KMS-11 (cell line): Measurements from ENCODE around the gene ZBTB48.

ENCODE experiments used
- H2AFZ ChIP-seq: fragments of 200-600 bp; sonication (generic); 2 replicates; pipeline ENCODE4 v1.6.1; 2016; ENCODE audit warnings: antibody characterized with exemption, mixed run types, low read depth
- H3K27ac ChIP-seq: fragments of 200-600 bp; sonication (generic); 2 replicates; pipeline ENCODE4 v1.6.1; 2016; ENCODE audit warnings: mild to moderate bottlenecking, mixed run types
- H3K27me3 ChIP-seq: fragments of 200-600 bp; sonication (generic); 2 replicates; pipeline ENCODE4 v1.6.1; 2017; ENCODE audit warnings: mild to moderate bottlenecking, low read depth, mixed run types, moderate library complexity; ENCODE audit not compliant: insufficient read depth
- H3K36me3 ChIP-seq: fragments of 200-600 bp; sonication (generic); 2 replicates; pipeline ENCODE4 v1.6.1; 2017; ENCODE audit warnings: mild to moderate bottlenecking, mixed run types; ENCODE audit not compliant: insufficient read depth
- H3K4me1 ChIP-seq: fragments of 200-600 bp; sonication (generic); 2 replicates; pipeline ENCODE4 v1.6.1; 2016; ENCODE audit warnings: mild to moderate bottlenecking, low read depth, mixed run types; ENCODE audit not compliant: poor library complexity, severe bottlenecking
- H3K4me2 ChIP-seq: fragments of 200-600 bp; sonication (generic); 2 replicates; pipeline ENCODE4 v1.7.0; 2016; ENCODE audit warnings: mild to moderate bottlenecking, mixed run types
- H3K4me3 ChIP-seq: fragments of 200-600 bp; sonication (generic); IDR thresholded peaks from 2 replicates; pipeline ENCODE4 v1.6.1; 2017; ENCODE audit warnings: low read depth, low read length, mixed read lengths; ENCODE audit not compliant: insufficient read depth
- H3K79me2 ChIP-seq: fragments of 200-600 bp; sonication (generic); 2 replicates; pipeline ENCODE4 v1.6.1; 2016; ENCODE audit warnings: low read depth, mixed run types; ENCODE audit not compliant: insufficient read depth
- H3K9ac ChIP-seq: fragments of 200-600 bp; sonication (generic); 2 replicates; pipeline ENCODE4 v1.6.1; 2016; ENCODE audit warnings: mild to moderate bottlenecking, mixed run types
- H4K20me1 ChIP-seq: fragments of 200-600 bp; sonication (generic); 2 replicates; pipeline ENCODE4 v1.6.1; 2016; ENCODE audit warnings: mild to moderate bottlenecking, mixed run types; ENCODE audit not compliant: insufficient read depth
- CTCF ChIP-seq: fragments of 200-600 bp; sonication (generic); conservative IDR thresholded peaks from 2 replicates; pipeline ENCODE4 v1.6.1; 2017; ENCODE audit warnings: low read depth, mild to moderate bottlenecking, antibody characterized with exemption, low read length, moderate library complexity, mixed read lengths

Gene ZBTB48

DNA sequence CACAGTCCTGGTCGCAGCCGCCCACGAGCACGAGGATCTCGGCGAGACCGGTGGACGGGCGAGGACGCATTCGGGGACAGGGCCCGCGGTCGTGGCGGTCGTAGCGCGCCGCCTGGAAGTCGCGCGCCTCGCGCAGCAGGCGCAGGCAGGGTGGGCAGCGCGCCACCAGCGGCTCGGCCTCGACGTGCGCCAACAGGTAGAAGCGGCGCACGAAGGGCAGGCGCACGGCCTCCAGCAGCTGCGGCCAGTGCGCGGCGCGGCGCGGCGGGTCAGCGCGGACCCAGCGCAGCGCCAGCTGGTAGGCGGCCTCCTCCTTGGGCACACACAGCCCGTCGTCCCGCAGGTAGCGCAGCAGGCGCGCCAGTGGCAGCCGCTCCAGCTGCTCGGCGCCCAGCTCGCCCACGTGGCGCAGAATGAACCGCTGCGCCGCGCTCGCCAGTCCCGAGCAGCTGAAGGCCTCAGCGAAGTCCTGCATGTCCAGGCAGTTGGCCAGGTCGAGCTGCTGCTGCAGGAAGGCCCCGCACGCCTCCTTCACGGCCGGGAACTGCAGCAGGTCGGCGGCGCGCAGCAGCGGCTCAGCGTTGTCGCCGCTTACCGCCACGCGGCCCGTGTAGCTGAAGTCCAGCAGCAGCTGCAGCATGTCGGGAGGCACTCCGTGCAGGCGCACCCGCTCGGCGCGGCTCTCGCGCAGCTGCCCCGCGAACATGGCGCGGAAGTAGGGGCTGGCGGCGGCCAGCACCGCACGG, 22.3 kb downstream of the ZBTB48 start:
- H3K9ac ChIP-seq, result peak overlapping the region; percentile 88
- TF ChIP-seq CTCF, result no peak

GRCh38 chr1:6602669-6603237, 23.0 kb downstream of the ZBTB48 start, which contains the start of gene KLHL21:
TSS of gene KLHL21 (minus strand) at chr1:6602869. CDS start at chr1:6602817, 52 bp downstream.
- Histone ChIP-seq H3K4me1 (peaks cover 30% of the 10 kb centered on the region), H3K27me3 (no peaks in the 10 kb centered on the region), H3K9ac (peak within 1 kb of the TSS; percentile 88), H3K27ac (peak within 1 kb of the TSS; percentile 92), H3K36me3 (peaks cover 6% of the 10 kb centered on the region; the same call in 1 of the 2 replicates), H3K4me2 (peak within 1 kb of the TSS; percentile 100), H4K20me1 (peaks cover 16% of the 10 kb centered on the region; the same call in 1 of the 2 replicates), H3K4me3 (peak within 1 kb of the TSS; percentile 83), H2AFZ (peak within 1 kb of the TSS; percentile 78), H3K79me2 (peaks cover 47% of the 10 kb centered on the region)
- TF ChIP-seq CTCF, result no peak

More for the DNA sequence above, 22.3 kb downstream of the ZBTB48 start:
- Histone ChIP-seq H3K36me3 (peaks cover 8% of the 10 kb centered on the region; the same call in 1 of the 2 replicates), H3K4me1 (peaks cover 30% of the 10 kb centered on the region), H3K79me2 (peaks cover 53% of the 10 kb centered on the region), H3K27ac (peak overlapping the region; percentile 92), H4K20me1 (peaks cover 21% of the 10 kb centered on the region; the same call in 1 of the 2 replicates), H2AFZ (peak overlapping the region; percentile 60), H3K4me3 (peak overlapping the region; percentile 83), H3K4me2 (peak overlapping the region; percentile 100; the same call in 1 of the 2 replicates), H3K27me3 (no peaks in the 10 kb centered on the region)

DNA sequence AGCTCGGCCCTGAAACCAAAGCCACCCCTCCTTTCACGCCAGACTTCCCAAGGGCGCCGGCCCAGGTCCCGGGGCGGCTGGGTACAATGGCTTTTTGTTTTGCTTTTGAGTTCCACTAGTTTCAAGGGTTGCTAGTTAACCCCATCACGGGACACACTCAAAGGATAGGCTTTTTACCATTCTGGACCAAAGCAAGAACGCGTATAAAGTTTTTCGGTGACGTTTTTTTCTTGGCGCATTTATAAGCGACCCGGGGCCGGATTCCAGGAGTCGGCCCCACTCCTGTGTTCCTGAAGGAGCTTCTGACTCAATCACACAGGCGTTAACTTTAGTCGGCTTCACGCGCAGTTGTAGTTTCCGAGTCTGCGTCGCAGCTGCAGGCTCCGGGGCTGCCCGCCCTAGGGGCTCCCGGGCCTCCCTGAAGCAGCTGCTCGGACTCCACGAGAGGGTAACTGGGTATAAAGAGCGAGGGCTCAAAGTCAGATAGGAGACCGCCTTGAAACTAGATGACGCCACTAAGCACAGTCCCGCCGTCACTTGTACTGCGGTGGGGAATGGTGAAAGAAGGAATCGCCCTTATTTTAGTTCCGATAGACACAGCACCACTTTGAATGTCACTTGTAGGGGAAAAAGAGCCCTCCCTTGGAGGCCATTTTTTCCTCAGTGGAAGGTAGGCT, 23.6 kb downstream of the ZBTB48 start:
- Histone ChIP-seq H3K27me3 (no peaks in the 10 kb centered on the region), H3K79me2 (peaks cover 40% of the 10 kb centered on the region), H3K4me1 (peaks cover 25% of the 10 kb centered on the region), H3K9ac (peak overlapping the region; percentile 82), H3K36me3 (peaks cover under 1% of the 10 kb centered on the region; the same call in 1 of the 2 replicates), H2AFZ (peak overlapping the region; percentile 78), H4K20me1 (peaks cover 11% of the 10 kb centered on the region; the same call in 1 of the 2 replicates), H3K27ac (peak overlapping the region; percentile 92), H3K4me2 (peak overlapping the region; percentile 76), H3K4me3 (peak overlapping the region; percentile 77)
- no peak for TF ChIP-seq CTCF

- Histone ChIP-seq H2AFZ (peak overlapping the region; percentile 78), H3K36me3 (no peaks in the 10 kb centered on the region; the same call in 1 of the 2 replicates), H3K4me3 (peak overlapping the region; percentile 77), H3K9ac (peak overlapping the region; percentile 82), H4K20me1 (peaks cover 11% of the 10 kb centered on the region; the same call in 1 of the 2 replicates), H3K27me3 (no peaks in the 10 kb centered on the region), H3K4me2 (peak overlapping the region; percentile 76), H3K79me2 (peaks cover 34% of the 10 kb centered on the region), H3K4me1 (peaks cover 29% of the 10 kb centered on the region), H3K27ac (peak overlapping the region; percentile 92)
- TF ChIP-seq CTCF, result no peak
Observed at GRCh38 chr1:6603915-6604558, 24.2 kb downstream of the ZBTB48 start.
